ENCODE results near the gene SETMAR.

SETMAR gene

GRCh38 chr3:4355401-4356219 lies 52.4 kb downstream of the SETMAR start:
- no peak for DNase-seq

GRCh38 chr3:4356220-4356540 lies 53.0 kb downstream of the SETMAR start:
- DNase-seq: no peak

GRCh38 chr3:4356546-4357410 lies 53.6 kb downstream of the SETMAR start:
- DNase-seq: no peak

- no peak for DNase-seq
Observed at GRCh38 chr3:4358273-4358672, 55.1 kb downstream of the SETMAR start.

GRCh38 chr3:4359805-4360502 lies 56.8 kb downstream of the SETMAR start:
- DNase-seq: no peak

- DNase-seq: no peak
Observed at GRCh38 chr3:4360817-4361216, 57.6 kb downstream of the SETMAR start.

- no peak for DNase-seq
Observed at GRCh38 chr3:4362523-4362922, 59.4 kb downstream of the SETMAR start.

All from NCI-H1930 (cell line).